Stimulated activated CD8-positive, alpha-beta memory T cell treated with anti-CD3 and anti-CD28 coated beads, Interleukin-2, amount 100 ng/mL, for 48 hours (primary cell): ENCODE measurements around the gene SLC35A3.

Experiments used
- DNase-seq, 2 donors: peaks; one replicate each; pipeline ENCODE4 v3.0.0-alpha.2; 2020; ENCODE audit warnings: low read depth in 2 of 2

SLC35A3 gene

DNA sequence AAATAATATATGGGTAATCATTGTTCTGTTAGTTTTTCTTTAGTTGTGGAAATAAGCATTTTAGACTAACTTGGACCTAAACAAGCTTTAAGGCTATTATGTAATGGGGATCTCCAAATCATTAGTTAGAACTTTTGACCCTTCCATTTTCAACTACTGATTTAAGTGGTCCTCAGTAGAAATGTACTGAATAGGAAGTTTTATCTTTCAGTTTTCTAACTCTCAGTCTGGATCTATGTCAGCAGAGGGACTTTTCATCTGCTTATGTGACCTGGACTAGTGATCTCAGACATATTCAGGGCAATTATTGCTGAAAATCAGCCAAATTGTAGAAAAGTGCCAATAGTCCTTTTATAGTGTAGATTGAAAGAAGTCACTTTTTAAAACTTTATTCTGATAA lies 106.9 kb downstream of the SLC35A3 start:
- no peak for DNase-seq

DNA sequence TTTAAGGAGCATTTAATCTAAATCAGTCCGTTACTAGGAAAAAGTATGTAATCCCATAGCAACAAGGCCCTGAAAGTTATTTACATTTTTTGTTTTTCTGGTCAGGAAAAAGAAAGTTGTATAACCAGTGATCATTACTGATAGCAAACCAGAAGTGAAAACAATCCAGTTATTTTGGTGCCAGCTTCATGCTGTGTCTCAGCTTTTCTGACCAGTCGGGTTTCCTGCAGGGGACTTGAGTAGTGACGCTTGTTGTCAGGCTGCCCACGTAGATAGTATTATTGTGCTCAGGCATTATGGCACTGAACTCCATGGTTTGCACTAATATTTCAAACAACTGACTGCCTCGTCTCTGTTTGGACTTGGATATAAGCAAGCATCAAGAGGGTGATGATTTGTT lies 107.7 kb downstream of the SLC35A3 start:
- no peak for DNase-seq

DNA sequence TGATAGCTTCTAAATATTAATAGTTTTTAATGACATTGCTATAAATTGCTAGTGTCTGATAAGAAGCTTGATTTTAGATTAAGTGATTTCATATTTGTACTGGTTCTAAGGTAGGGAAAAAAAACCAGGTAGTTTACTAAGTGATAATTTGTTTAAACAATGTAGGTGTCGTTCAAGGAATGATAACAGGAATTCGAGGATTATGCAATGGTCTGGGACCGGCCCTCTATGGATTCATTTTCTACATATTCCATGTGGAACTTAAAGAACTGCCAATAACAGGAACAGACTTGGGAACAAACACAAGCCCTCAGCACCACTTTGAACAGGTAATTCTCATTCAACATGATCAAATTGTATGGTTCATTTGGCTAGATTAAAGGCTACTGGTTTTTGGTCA lies 110.5 kb downstream of the SLC35A3 start:
- DNase-seq: no peak
